NCI-H2029 treated with DMSO at 0.1 percent for 48 hours (cell line): ENCODE data around the gene DPM1.

Source experiments
- DNase-seq: peaks from one replicate; lab custom pipeline; 2025; lab: John Stamatoyannopoulos, UW

The DPM1 gene

GRCh38 chr20:50957798-50958614 lies at the start of gene DPM1:
DPM1 (minus strand) TSS chr20:50958532; CDS start chr20:50958523, 9 bp downstream.
- DNase-seq, result peak; percentile 98

GRCh38 chr20:51005214-51005613 lies 46.9 kb upstream of the DPM1 start:
- no peak for DNase-seq

GRCh38 chr20:51004781-51005180 lies 46.4 kb upstream of the DPM1 start:
- no peak for DNase-seq

- DNase-seq, result no peak
These were observed 46.0 kb upstream of the DPM1 start for GRCh38 chr20:51004305-51004727.

GRCh38 chr20:51003753-51004152 lies 45.4 kb upstream of the DPM1 start:
- no peak for DNase-seq

- DNase-seq, result no peak
These were observed 44.3 kb upstream of the DPM1 start for GRCh38 chr20:51002633-51003032.

- no peak for DNase-seq
These were observed 43.3 kb upstream of the DPM1 start for GRCh38 chr20:51001430-51002265.

GRCh38 chr20:50999355-50999754 lies 41.0 kb upstream of the DPM1 start:
- DNase-seq, result no peak

- DNase-seq, result no peak
These were observed 38.9 kb upstream of the DPM1 start for GRCh38 chr20:50996901-50997865.

GRCh38 chr20:50995506-50995905 lies 37.2 kb upstream of the DPM1 start:
- no peak for DNase-seq

- DNase-seq, result no peak
These were observed 35.5 kb upstream of the DPM1 start for GRCh38 chr20:50993876-50994275.

- no peak for DNase-seq
These were observed 34.6 kb upstream of the DPM1 start for GRCh38 chr20:50992733-50993457.

- no peak for DNase-seq
These were observed 34.0 kb upstream of the DPM1 start for GRCh38 chr20:50992336-50992732.

GRCh38 chr20:50991076-50991475 lies 32.7 kb upstream of the DPM1 start:
- DNase-seq, result no peak

GRCh38 chr20:50987493-50988210 lies 29.3 kb upstream of the DPM1 start:
- peak; percentile 86 for DNase-seq

GRCh38 chr20:50983321-50983720 lies 25.0 kb upstream of the DPM1 start:
- no peak for DNase-seq

- peak; percentile 9 for DNase-seq
These were observed 24.0 kb upstream of the DPM1 start for GRCh38 chr20:50982363-50982762.

GRCh38 chr20:50981714-50982048 lies 23.3 kb upstream of the DPM1 start:
- no peak for DNase-seq

GRCh38 chr20:50980851-50981713 lies 22.8 kb upstream of the DPM1 start:
- DNase-seq, result peak; percentile 5
